Transverse colon (tissue), 4 donors: ENCODE results near the gene VBP1. TPM values are rescaled to one million over a fixed set of nuclear protein-coding genes. Genes with fewer than 3 reads are reported as not detected.
"Not testable (repeated sequence)": the region's sequence is repeated elsewhere in the genome, so short reads cannot be mapped to it uniquely, and the experiment has no call there.

Experiments used
- DNase-seq: peaks from one replicate; pipeline ENCODE4 v3.0.0-alpha.2; 2019
- H3K27ac ChIP-seq, 4 donors: fragments of 200-600 bp; sonication (generic); 2 replicates each; pipeline ENCODE4 v1.5.1; 2016 to 2018; ENCODE audit warnings: inconsistent platforms in 4 of 4
- H3K27me3 ChIP-seq: fragments of 200-600 bp; sonication (generic); 2 replicates; pipeline ENCODE4 v1.5.1; 2017; ENCODE audit warnings: inconsistent platforms
- H3K36me3 ChIP-seq, 4 donors: fragments of 200-600 bp; sonication (generic); 2 replicates each; pipeline ENCODE4 v1.5.1; 2017 to 2019; ENCODE audit warnings: inconsistent platforms in 4 of 4
- H3K4me1 ChIP-seq, 4 donors: fragments of 200-600 bp; sonication (generic); 2 replicates each; pipeline ENCODE4 v1.5.1; 2017 to 2020; ENCODE audit warnings: inconsistent platforms in 4 of 4
- H3K4me3 ChIP-seq, 4 donors: fragments of 200-600 bp; sonication (generic); 1 replicate in 1 of 4; 2 replicates in 3 of 4; pipeline versions ENCODE4 v1.5.1 to v1.6.1; 2017 to 2019; ENCODE audit warnings: inconsistent platforms in 4 of 4
- H3K9me3 ChIP-seq, 2 donors: fragments of 200-600 bp; sonication (generic); 2 replicates each; pipeline ENCODE4 v1.5.1; 2017 to 2019; ENCODE audit warnings: inconsistent platforms in 2 of 2
- CTCF ChIP-seq, 5 experiments: fragments of 200-600 bp in 3 of 5; fragments of 450-650 bp in 2 of 5; sonication (generic) in 3 of 5; IDR thresholded peaks; 1 replicate in 2 of 5; 2 replicates in 3 of 5; pipeline ENCODE4 v1.5.1; 2016 to 2017; ENCODE audit warnings: antibody characterized with exemption in 5 of 5, inconsistent platforms in 3 of 5, mild to moderate bottlenecking in 2 of 5, moderate library complexity in 1 of 5
- EP300 ChIP-seq: sonication (generic); formaldehyde crosslinking; IDR thresholded peaks from one replicate; pipeline ENCODE4 v1.6.1; 2017; ENCODE audit warnings: antibody characterized with exemption, low read depth
- POLR2A ChIP-seq: fragments of 450-650 bp; IDR thresholded peaks from one replicate; pipeline ENCODE4 v1.6.1; 2016; ENCODE audit warnings: antibody characterized with exemption, mild to moderate bottlenecking, moderate library complexity
- POLR2AphosphoS5 ChIP-seq, 3 donors: sonication (generic); formaldehyde crosslinking; IDR thresholded peaks; one replicate each; pipeline ENCODE4 v1.6.1; 2016; ENCODE audit warnings: antibody characterized with exemption in 3 of 3
- WGBS, 2 donors: methylation state at CpG; one replicate each; pipeline ENCODE4 v1.1.5; 2018; ENCODE audit warnings: low coverage in 1 of 2; 5-methylcytosine and 5-hydroxymethylcytosine counted together
- in situ Hi-C, 4 donors: fragments of 200-750 bp; cut with MboI; loops; one replicate each; pipeline versions ENCODE4 v1.15.0 to v1.15.1; 2017; ENCODE audit warnings: low sequenced_read_pairs in 3 of 4, low pct_ligation_motif_present in 1 of 4, low pct_unique_long_range_greater_than_20kb in 1 of 4
- intact Hi-C: fragments of 100-400 bp; cut with DNase I; formaldehyde crosslinking; loops from one replicate; pipeline ENCODE4 v1.15.1; 2023; ENCODE audit warnings: low total_unique reads
- total RNA-seq, 4 donors: library from RNA; depleted of rRNA; stranded (reverse); fragments of >200 nt; gene quantifications; one replicate each; pipeline ENCODE4 v1.1.0, GENCODE V29; 2016

Gene VBP1
- total RNA-seq, 4 donors from 2014 or later: 6.0 to 24.5 (median 22.3) TPM

GRCh38 chrX:155218777-155219176 lies 2.5 kb downstream of the VBP1 start:
- no peaks in the 10 kb centered on the region for H3K9me3 ChIP-seq
- intact Hi-C loops: no loop called here
- H3K4me1 ChIP-seq: peaks cover 0 to 19% (median 2%) of the 10 kb centered on the region in 4 donors
- no peak for DNase-seq
- in situ Hi-C loops: no loop called here
- WGBS, 2 donors: 80% methylated on average over 2 of the region's 2 CpGs; no CpG with 5 or more reads in 1 of the 2 donors
- H3K27ac ChIP-seq: no peak overlapping the region
- H3K36me3 ChIP-seq: no peaks in the 10 kb centered on the region
- H3K4me3 ChIP-seq: no peak overlapping the region
- no peak for TF ChIP-seq POLR2A
- no peak for TF ChIP-seq CTCF (IDR thresholded peaks at IDR 0.05)
- TF ChIP-seq POLR2AphosphoS5 (IDR thresholded peaks at IDR 0.05): no peak
- TF ChIP-seq EP300: no peak
- no peaks in the 10 kb centered on the region for H3K27me3 ChIP-seq

GRCh38 chrX:155221351-155221750 lies 5.1 kb downstream of the VBP1 start:
- Histone ChIP-seq H3K9me3 (no peaks in the 10 kb centered on the region), H3K27me3 (no peaks in the 10 kb centered on the region), H3K27ac (no peak overlapping the region), H3K36me3 (no peaks in the 10 kb centered on the region), H3K4me3 (no peak overlapping the region), H3K4me1 (peaks cover 0 to 16% (median 2%) of the 10 kb centered on the region in 4 donors)
- WGBS, 2 donors: 94% methylated on average over 4 of the region's 4 CpGs; no CpG with 5 or more reads in 1 of the 2 donors
- in situ Hi-C loops (no loop called here), intact Hi-C loops (no loop called here)
- TF ChIP-seq POLR2A (no peak), CTCF (IDR thresholded peaks at IDR 0.05) (no peak), POLR2AphosphoS5 (IDR thresholded peaks at IDR 0.05) (no peak), EP300 (no peak)
- DNase-seq: no peak

GRCh38 chrX:155223746-155224145 lies 7.5 kb downstream of the VBP1 start:
- not testable (repeated sequence) for H3K4me3 ChIP-seq

DNA sequence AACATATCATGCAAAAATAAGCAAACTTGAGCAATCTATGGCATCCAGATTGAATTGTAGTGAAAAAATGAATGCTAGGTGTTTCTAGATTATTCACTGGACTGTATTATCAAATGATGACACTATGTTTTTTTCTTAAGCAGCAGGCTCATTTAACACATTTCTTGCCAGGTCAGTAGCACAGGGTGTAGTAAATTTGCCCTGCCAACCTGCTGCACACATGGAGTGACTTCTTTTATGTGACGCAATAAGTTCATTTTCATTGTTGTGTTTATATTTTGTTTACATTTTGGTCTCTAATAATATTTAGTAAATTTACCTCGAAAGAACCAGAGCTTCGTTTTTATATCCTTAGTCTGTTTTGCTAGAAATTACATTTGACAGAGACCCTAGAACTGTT lies 9.5 kb downstream of the VBP1 start:
- in situ Hi-C loops (no loop called here), intact Hi-C loops (no loop called here)
- Histone ChIP-seq H3K27me3 (no peaks in the 10 kb centered on the region), H3K4me3 (no peak overlapping the region), H3K27ac (no peak overlapping the region), H3K36me3 (no peaks in the 10 kb centered on the region), H3K4me1 (no peaks in the 10 kb centered on the region), H3K9me3 (no peaks in the 10 kb centered on the region)
- 78% methylated on average over 3 of the region's 3 CpGs; no CpG with 5 or more reads in 1 of the 2 donors for WGBS, 2 donors
- no peak for DNase-seq
- TF ChIP-seq EP300 (no peak), CTCF (IDR thresholded peaks at IDR 0.05) (no peak), POLR2AphosphoS5 (IDR thresholded peaks at IDR 0.05) (no peak), POLR2A (no peak)

More at GRCh38 chrX:155223746-155224145, 7.5 kb downstream of the VBP1 start:
- 94% methylated on average over 17 of the region's 30 CpGs; no CpG with 5 or more reads in 1 of the 2 donors for WGBS, 2 donors
- H3K27ac ChIP-seq, DNase-seq, H3K36me3 ChIP-seq, H3K9me3 ChIP-seq, intact Hi-C loops, H3K27me3 ChIP-seq, H3K4me1 ChIP-seq, in situ Hi-C loops: not testable (repeated sequence)

DNA sequence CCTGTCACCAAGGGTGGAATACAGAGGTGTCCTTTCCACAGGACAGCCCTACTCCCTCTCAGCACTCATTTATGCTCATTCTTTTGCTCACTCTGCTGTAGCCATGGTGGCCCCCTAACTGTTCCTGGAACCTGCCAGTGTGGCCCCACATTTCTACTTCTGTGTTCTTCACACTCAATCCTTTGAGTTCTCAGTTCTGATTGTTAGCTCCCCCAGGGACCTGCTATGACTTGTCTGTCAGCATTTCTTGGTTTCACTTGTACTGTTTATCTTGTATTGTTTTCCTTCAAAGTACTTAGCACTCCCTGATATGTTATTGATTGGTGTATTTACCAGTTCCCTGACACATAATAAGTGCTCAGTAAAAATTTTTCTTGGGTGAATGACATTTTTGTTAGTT lies 14.9 kb downstream of the VBP1 start:
- intact Hi-C loops: no loop called here
- DNase-seq: no peak
- no peaks in the 10 kb centered on the region for H3K27me3 ChIP-seq

More for the DNA sequence above, 14.9 kb downstream of the VBP1 start:
- Histone ChIP-seq H3K27ac (no peak overlapping the region), H3K4me1 (no peaks in the 10 kb centered on the region), H3K9me3 (no peaks in the 10 kb centered on the region), H3K36me3 (no peaks in the 10 kb centered on the region), H3K4me3 (no peak overlapping the region)
- in situ Hi-C loops: no loop called here
- TF ChIP-seq CTCF (IDR thresholded peaks at IDR 0.05) (no peak), EP300 (no peak), POLR2A (no peak), POLR2AphosphoS5 (IDR thresholded peaks at IDR 0.05) (no peak)
